ENCODE results near the gene MCAT.
"Not testable (repeated sequence)": the region's sequence is repeated elsewhere in the genome, so short reads cannot be mapped to it uniquely, and the experiment has no call there.

MCAT gene

DNA sequence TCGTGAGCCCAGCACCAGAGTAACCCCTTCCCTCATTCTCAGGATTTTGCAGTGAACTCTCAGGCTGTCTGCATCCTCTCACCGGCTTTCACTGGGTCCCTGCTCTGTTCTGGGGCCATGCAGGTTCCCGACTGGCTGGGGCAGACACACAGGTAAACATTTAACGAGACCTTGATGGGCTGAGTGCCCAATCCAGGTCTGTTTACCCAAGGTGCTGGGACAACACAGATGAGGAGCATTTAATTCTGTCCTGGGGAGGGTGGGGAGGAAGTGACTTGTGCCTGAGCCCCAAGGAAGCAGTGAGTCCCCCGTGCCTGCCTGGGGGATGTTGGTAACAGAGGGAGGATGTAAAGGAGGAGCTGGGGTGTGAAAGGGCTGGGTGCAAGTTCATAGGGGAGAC lies 28.2 kb downstream of the MCAT start:
- H3K4me3 Mint-ChIP-seq: no peak overlapping the region
- H3K36me3 Mint-ChIP-seq (ENCODE audit: insufficient read depth): peaks cover 7% of the 10 kb centered on the region
- DNase-seq (no peak), ATAC-seq (replicated peaks) (no peak)
- H3K27me3 Mint-ChIP-seq: no peaks in the 10 kb centered on the region
- H3K4me1 Mint-ChIP-seq (ENCODE audit: low read depth in 2 of 2): peaks cover 2 to 3% of the 10 kb centered on the region in 2 donors
- H3K9me3 Mint-ChIP-seq: no peaks in the 10 kb centered on the region
- H3K27ac Mint-ChIP-seq: no peak overlapping the region

DNA sequence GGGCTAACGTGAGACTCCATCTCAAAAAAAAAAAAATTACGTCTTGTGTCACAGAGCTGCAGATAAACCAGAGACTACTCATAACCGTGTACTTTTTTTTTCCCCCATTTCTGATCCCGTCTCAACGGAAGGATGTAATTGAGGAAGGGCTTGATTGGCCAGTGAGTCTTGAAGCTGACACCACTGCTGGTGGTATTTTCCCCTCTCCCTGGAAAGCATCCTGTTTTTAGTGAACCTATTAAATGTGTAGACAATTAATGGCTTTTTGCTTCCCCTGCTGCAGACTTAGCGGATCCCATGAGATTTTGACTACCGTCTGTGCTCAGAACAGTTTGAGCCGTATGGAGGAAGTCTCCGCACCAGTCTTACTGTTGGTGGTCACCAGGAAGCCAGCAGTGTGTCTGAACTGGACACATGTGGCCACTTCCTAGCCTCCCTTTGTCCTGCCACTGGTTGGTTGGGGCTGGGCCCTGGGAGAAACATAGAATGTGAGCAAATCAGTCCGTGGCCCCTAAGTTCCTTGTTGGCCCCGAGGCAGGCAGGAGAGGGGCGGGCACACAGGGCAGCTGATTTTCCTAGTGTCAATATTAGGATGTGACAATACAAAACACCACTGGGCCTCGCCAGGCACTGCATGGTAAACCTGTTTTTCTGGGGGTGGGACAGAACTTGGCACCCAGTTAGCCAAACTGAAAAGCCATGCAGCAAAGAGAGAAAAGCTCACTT lies 29.5 kb downstream of the MCAT start:
- H3K4me1 Mint-ChIP-seq (ENCODE audit: low read depth in 2 of 2): peaks cover 2 to 3% of the 10 kb centered on the region in 2 donors
- H3K9me3 Mint-ChIP-seq: no peaks in the 10 kb centered on the region
- no peak overlapping the region for H3K27ac Mint-ChIP-seq
- H3K27me3 Mint-ChIP-seq: no peaks in the 10 kb centered on the region
- no peak overlapping the region for H3K4me3 Mint-ChIP-seq
- DNase-seq (no peak), ATAC-seq (replicated peaks) (no peak)
- peaks cover 7% of the 10 kb centered on the region for H3K36me3 Mint-ChIP-seq (ENCODE audit: insufficient read depth)

DNA sequence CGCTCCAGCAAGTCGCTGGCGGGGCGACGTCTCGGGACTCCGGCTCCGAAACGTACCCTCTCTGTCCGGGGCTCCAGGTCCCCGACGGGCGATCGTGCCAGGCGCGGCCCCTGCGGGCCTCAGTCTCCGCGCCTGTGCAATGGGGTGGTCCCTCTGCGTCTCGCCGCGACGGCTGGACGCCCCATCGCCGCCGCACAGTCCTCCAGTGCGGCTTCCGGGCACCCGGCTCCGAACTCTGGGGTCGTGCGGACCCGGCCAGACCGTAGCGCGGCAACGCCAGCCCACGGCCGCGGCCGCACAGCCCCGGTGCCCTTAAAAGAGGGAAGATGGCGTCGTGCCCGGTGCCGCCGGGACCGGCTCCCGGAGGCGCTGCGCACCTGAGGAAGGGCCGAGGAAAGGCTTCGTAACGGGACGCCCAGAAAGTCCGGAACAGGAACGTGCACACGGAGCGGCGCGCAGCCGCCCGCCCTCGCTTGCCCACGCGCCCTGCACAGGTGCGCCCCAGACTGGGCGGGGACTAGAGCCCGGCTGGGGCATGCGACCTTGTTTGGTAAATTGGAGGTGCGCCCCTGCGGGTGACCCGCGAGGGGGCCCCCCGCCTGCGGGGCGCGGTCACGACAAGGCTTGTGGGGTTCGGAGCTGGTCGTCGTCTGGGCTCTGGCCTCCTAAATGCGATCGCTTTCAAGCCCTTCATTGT lies 32.1 kb downstream of the MCAT start:
- Mint-ChIP-seq H3K36me3 (ENCODE audit: insufficient read depth) (peaks cover 7% of the 10 kb centered on the region), H3K9me3 (no peaks in the 10 kb centered on the region), H3K4me1 (ENCODE audit: low read depth in 2 of 2) (peaks cover 2 to 3% of the 10 kb centered on the region in 2 donors), H3K4me3 (peak overlapping the region; percentile 72 to 75), H3K27me3 (no peaks in the 10 kb centered on the region), H3K27ac (peak overlapping the region in 1 of 2 donors; percentile 15)
- DNase-seq (peak; percentile 20 to 26 (median 23)), ATAC-seq (replicated peaks) (peak; percentile 81)

DNA sequence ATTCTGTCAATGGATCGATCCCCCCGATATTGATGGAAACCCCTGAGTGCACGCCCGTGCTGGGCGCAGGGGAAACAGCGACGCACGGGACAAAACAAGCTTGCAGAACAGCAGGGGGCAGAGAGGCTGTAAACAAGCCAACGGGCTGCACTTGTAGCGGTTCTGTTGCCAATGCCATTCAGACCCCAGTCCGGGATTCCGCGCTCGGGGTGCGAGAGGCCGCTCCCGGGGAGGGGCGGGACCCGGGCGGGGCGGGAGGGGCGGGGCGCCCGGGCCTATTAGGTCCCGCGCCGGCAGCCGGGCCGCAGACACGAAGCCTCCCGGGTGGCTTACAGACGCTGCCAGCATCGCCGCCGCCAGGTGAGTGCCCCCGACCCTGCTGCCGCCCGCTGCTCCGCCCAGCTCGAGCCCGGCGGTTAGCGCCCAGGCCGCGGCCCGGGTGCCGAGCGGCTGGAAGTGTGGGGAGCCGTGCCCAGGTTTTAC lies 32.7 kb downstream of the MCAT start, which contains the start of gene BIK:
Gene BIK (plus strand): TSS at position 307 of the 483 bp plus-strand sequence. CDS start 13,273 bp downstream, outside the sequence.
- H3K27ac Mint-ChIP-seq: peak within 1 kb of the TSS; percentile 34 to 52
- H3K27me3 Mint-ChIP-seq: no peaks in the 10 kb centered on the region

DNA sequence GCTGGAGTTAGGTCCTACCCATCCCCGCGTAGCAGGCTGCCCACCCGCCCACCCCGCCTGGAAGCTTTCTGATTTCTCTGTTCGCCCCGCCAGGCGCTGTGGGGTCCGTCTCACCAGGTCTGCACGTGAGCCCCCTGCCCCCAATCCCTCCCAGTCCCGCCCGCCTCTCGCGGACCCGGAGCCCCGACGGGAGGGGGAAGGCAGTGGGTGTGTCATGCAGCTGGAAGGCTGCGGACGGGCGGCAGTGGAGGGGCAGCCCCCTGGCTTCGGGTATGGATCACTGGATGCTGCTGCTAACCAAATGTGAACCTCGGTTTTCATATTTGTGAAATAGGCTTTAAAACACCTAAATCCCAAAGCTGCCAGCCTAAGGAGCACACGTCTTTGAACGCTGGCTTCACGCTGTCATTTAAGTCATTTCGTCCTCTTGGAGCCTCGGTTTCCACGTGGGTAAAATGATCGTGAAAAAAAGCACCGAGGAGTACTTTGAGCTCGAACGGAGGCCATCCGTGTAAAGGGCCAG lies 33.2 kb downstream of the MCAT start:
- Mint-ChIP-seq H3K27ac (peak overlapping the region in 1 of 2 donors; percentile 52), H3K4me1 (ENCODE audit: low read depth in 2 of 2) (peaks cover 2 to 3% of the 10 kb centered on the region in 2 donors), H3K27me3 (no peaks in the 10 kb centered on the region), H3K9me3 (no peaks in the 10 kb centered on the region), H3K36me3 (ENCODE audit: insufficient read depth) (peaks cover 7% of the 10 kb centered on the region), H3K4me3 (peak overlapping the region; percentile 72 to 75)
- ATAC-seq (replicated peaks) (no peak), DNase-seq (no peak)

More for the DNA sequence above, 32.7 kb downstream of the MCAT start, which contains the start of gene BIK:
- Mint-ChIP-seq H3K36me3 (ENCODE audit: insufficient read depth) (peaks cover 7% of the 10 kb centered on the region), H3K4me1 (ENCODE audit: low read depth in 2 of 2) (peaks cover 2 to 3% of the 10 kb centered on the region in 2 donors), H3K4me3 (peak within 1 kb of the TSS; percentile 72 to 75), H3K9me3 (no peaks in the 10 kb centered on the region)
- DNase-seq (peak in 2 of 3 experiments; percentile 14 to 26), ATAC-seq (replicated peaks) (peak; percentile 60)

DNA sequence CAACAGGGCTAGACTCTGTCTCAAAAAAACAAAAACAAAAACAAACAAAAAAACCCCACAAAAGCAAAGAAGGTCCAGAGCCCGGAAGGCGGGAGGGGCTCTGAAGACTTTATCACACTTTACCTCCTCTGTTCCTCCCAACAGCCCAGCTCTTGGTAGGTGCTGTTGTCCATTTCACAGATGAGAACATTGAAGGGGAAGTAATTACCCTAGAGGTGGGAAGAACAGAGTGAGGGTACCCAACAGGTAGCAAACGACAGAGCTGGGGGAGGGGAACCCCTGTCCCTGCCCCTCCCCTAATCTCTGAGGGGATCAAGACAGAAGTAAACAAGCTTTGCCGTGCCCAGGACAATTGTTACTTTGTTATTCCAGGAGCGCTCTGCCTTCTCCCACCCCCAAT lies 33.7 kb downstream of the MCAT start:
- Mint-ChIP-seq H3K4me1 (ENCODE audit: low read depth in 2 of 2) (peaks cover 2 to 3% of the 10 kb centered on the region in 2 donors), H3K27ac (peak overlapping the region in 1 of 2 donors; percentile 34), H3K9me3 (no peaks in the 10 kb centered on the region), H3K4me3 (peak overlapping the region; percentile 43 to 45), H3K27me3 (no peaks in the 10 kb centered on the region), H3K36me3 (ENCODE audit: insufficient read depth) (peaks cover 7% of the 10 kb centered on the region)
- ATAC-seq (replicated peaks): no peak
- DNase-seq: no peak

DNA sequence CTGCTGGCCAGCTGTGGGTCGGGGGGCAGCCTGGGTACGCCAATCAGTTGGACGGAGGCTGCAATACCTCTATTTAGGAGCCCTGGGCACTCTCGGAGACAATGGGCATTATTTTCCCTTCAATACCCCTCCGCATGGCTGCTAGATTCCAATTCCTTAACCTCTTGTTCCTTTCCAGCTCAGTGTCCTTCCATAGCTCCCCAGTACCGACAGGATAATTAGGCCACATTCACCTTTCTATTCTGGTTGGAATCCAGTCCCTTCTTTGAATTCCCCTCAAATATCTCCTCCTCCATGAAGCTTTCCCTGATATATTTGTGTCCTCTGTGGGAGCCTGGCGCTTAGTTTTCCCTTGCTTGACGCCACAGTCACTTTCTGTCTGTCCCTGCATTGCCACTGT lies 36.9 kb downstream of the MCAT start:
- Mint-ChIP-seq H3K27ac (no peak overlapping the region), H3K9me3 (no peaks in the 10 kb centered on the region), H3K36me3 (ENCODE audit: insufficient read depth) (peaks cover 4% of the 10 kb centered on the region), H3K4me3 (no peak overlapping the region), H3K4me1 (ENCODE audit: low read depth in 2 of 2) (peaks cover 4 to 8% of the 10 kb centered on the region in 2 donors), H3K27me3 (no peaks in the 10 kb centered on the region)
- DNase-seq (no peak), ATAC-seq (replicated peaks) (no peak)

DNA sequence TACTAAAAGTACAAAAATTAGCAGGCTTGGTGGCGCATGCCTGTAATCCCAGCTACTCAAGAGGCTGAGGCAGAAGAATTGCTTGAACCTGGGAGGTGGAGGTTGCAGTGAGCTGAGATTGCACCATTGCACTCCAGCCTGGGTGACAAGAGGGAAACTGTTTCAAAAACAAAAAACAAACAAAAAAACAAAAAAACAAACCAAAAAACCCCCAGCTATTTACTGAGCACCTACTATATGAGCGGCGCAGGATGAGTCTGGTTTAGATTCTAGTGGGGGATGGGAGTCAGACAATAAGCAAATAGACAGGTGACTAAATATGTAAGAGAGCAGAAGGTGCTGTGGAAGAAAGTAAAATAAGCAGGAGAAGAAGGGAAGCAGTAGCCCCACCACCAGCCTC lies 38.2 kb downstream of the MCAT start:
- DNase-seq; H3K4me1 Mint-ChIP-seq (ENCODE audit: low read depth in 2 of 2); H3K27me3 Mint-ChIP-seq; ATAC-seq (replicated peaks); H3K36me3 Mint-ChIP-seq (ENCODE audit: insufficient read depth); H3K27ac Mint-ChIP-seq; H3K9me3 Mint-ChIP-seq; H3K4me3 Mint-ChIP-seq: not testable (repeated sequence)

DNA sequence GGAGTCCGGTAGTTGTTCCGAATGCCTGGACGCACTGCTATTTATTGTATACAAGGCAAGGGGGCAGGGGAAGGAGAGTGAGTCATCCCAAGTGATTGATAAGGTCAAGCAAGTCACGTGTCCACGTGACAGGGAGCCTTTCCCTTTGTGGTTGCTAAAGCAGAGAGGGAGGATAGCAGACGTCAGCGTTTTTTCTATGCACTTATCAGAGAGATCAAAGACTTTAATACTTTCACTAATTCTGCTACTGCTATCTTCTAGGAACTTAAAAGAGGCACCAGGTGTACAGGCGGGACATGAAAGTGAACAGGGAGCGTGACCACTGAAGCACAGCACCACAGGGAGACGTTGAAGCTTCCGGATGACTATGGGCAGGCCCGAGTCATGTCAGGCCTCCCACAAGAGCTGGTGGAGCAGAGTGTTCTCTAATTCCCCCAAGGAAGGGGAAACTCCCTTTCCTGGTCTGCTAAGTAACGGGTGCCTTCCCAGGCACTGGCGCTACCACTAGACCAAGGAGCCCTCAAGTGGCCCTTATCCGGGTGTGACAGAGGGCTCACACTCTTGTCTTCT lies 39.1 kb downstream of the MCAT start:
- not testable (repeated sequence) for DNase-seq; H3K36me3 Mint-ChIP-seq (ENCODE audit: insufficient read depth); H3K27me3 Mint-ChIP-seq; H3K4me1 Mint-ChIP-seq (ENCODE audit: low read depth in 2 of 2); H3K9me3 Mint-ChIP-seq; H3K4me3 Mint-ChIP-seq; ATAC-seq (replicated peaks)
- peak overlapping the region in 1 of 2 donors; percentile 59 for H3K27ac Mint-ChIP-seq

DNA sequence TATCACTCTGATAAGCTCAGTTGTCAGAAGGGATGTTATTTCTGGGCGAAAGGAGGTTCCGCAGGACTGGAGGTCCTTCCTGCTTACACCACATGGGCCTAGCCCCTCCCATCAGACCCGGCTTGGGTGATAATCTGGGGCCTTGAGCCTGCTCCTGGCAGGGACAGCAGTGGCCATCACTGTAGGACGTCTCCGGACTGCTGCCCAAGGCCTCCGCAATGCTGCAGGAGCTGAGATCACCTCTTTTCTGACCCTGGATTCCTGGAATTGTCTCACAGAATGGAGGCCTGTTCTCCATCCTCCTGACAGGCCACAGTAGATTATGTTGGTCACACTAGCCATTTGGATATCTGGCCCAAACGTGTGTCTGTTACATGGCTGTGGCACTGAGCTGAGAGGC lies 41.9 kb downstream of the MCAT start:
- H3K9me3 Mint-ChIP-seq: no peaks in the 10 kb centered on the region
- H3K4me1 Mint-ChIP-seq (ENCODE audit: low read depth in 2 of 2): peaks cover 4 to 5% of the 10 kb centered on the region in 2 donors
- ATAC-seq (replicated peaks): no peak
- no peak for DNase-seq
- H3K27me3 Mint-ChIP-seq: no peaks in the 10 kb centered on the region
- H3K4me3 Mint-ChIP-seq: no peak overlapping the region
- H3K36me3 Mint-ChIP-seq (ENCODE audit: insufficient read depth): no peaks in the 10 kb centered on the region
- no peak overlapping the region for H3K27ac Mint-ChIP-seq

DNA sequence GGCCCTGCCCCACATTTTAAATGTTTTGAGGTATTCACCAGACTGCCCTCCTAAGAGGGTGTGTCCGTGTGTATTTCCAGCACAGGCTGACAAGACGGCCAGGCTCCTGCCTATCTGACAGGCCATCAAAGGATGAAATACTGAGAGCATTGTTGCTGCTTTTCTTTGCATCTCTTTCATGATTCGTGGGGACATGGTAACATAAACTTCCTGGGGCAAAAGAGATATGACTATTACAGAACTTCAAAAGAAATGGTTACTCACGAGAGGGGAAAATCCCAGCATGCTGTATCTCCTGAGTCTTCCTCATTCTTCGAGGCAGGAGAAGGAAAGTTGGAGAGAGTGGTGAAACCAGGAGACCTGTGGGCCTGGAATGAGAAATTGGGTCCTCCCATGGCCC lies 43.0 kb downstream of the MCAT start:
- DNase-seq: no peak
- Mint-ChIP-seq H3K27me3 (no peaks in the 10 kb centered on the region), H3K9me3 (peaks cover 0 to 2% of the 10 kb centered on the region in 2 donors), H3K27ac (no peak overlapping the region), H3K4me1 (ENCODE audit: low read depth in 2 of 2) (peaks cover 4 to 5% of the 10 kb centered on the region in 2 donors), H3K4me3 (no peak overlapping the region), H3K36me3 (ENCODE audit: insufficient read depth) (no peaks in the 10 kb centered on the region)
- ATAC-seq (replicated peaks): no peak

DNA sequence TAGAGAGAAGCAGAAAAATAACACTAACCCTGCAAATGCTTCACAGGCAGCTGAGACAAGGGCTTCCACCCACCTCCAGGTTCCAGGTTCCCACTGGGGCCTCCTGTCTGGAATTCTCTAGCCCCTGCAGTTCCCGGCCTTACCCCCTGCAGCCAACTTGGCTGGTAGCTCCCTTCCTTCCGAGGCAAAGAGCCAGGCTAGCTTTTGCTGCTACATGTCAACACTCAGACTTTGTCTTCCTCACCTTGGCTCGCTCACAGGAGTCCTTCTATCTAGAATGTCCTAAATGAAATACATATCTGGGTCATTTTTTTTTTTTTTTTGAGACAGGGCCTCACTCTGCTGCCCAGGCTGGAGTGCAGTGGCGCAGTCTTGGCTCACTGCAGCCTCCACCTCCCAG lies 44.1 kb downstream of the MCAT start:
- H3K9me3 Mint-ChIP-seq: peaks cover 0 to 2% of the 10 kb centered on the region in 2 donors
- no peaks in the 10 kb centered on the region for H3K36me3 Mint-ChIP-seq (ENCODE audit: insufficient read depth)

DNA sequence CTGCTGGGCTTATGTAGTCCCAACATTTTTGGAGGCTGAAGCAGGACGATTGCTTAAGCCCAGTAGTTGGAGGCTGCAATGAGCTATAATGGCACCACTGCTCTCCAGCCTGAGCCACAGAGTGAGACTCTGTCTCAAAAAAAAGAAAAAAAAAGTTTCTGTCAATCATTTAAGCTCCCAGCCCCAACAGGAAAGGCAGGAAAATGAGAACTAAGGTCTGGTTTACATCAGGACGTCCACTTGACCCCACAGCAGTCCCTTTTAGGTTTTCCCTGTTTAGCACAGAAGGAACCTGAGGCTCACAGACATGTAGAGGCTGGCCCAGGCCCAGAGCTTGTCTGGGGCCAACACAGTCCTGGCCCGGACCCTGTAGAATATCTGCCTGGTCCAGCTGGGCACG lies 44.8 kb downstream of the MCAT start:
- Mint-ChIP-seq H3K27ac (no peak overlapping the region), H3K4me3 (no peak overlapping the region), H3K27me3 (no peaks in the 10 kb centered on the region), H3K9me3 (peaks cover 0 to 2% of the 10 kb centered on the region in 2 donors), H3K36me3 (ENCODE audit: insufficient read depth) (no peaks in the 10 kb centered on the region), H3K4me1 (ENCODE audit: low read depth in 2 of 2) (no peaks in the 10 kb centered on the region)
- no peak for ATAC-seq (replicated peaks)
- DNase-seq: no peak

More for the DNA sequence above, 44.1 kb downstream of the MCAT start:
- Mint-ChIP-seq H3K27ac (no peak overlapping the region), H3K27me3 (no peaks in the 10 kb centered on the region), H3K4me3 (no peak overlapping the region), H3K4me1 (ENCODE audit: low read depth in 2 of 2) (peaks cover 4 to 5% of the 10 kb centered on the region in 2 donors)
- ATAC-seq (replicated peaks): no peak
- no peak for DNase-seq
